Ishikawa (cell line): ENCODE results near the gene KMT2E.

Source experiments
- CREB1 ChIP-seq: IDR thresholded peaks from 2 replicates; pipeline ENCODE4 v1.6.1; 2012; ENCODE audit warnings: low read depth
- EP300 ChIP-seq: IDR thresholded peaks from 2 replicates; pipeline ENCODE4 v1.6.1; 2012; ENCODE audit warnings: borderline replicate concordance
- FOXM1 ChIP-seq: IDR thresholded peaks from 2 replicates; pipeline ENCODE4 v1.6.1; 2012; ENCODE audit warnings: low read depth, borderline replicate concordance
- MAX ChIP-seq: IDR thresholded peaks from 2 replicates; pipeline ENCODE4 v1.6.1; 2012
- RAD21 ChIP-seq: IDR thresholded peaks from 2 replicates; pipeline ENCODE4 v1.6.1; 2012; ENCODE audit warnings: low read depth
- REST ChIP-seq: IDR thresholded peaks from 2 replicates; pipeline ENCODE4 v1.6.1; 2012; ENCODE audit warnings: low read depth, mild to moderate bottlenecking
- TAF1 ChIP-seq: IDR thresholded peaks from 2 replicates; pipeline ENCODE4 v1.6.1; 2012; ENCODE audit warnings: low read depth, mild to moderate bottlenecking
- TCF12 ChIP-seq: IDR thresholded peaks from 2 replicates; pipeline ENCODE4 v1.6.1; 2012; ENCODE audit warnings: low read depth
- YY1 ChIP-seq: IDR thresholded peaks from 2 replicates; pipeline ENCODE4 v1.6.1; 2012; ENCODE audit warnings: low read depth
- ZBTB7A ChIP-seq: IDR thresholded peaks from 2 replicates; pipeline ENCODE4 v1.6.1; 2012; ENCODE audit warnings: low read depth

- TF ChIP-seq TAF1, result peak; percentile 18; the same call in 1 of the 2 replicates
- TF ChIP-seq YY1, result no peak
- no peak for TF ChIP-seq MAX
- TF ChIP-seq EP300, result no peak
- TF ChIP-seq TCF12, result no peak
- TF ChIP-seq RAD21, result no peak
- TF ChIP-seq CREB1, result no peak
- TF ChIP-seq ZBTB7A, result no peak
- TF ChIP-seq REST, result no peak
- TF ChIP-seq FOXM1, result no peak; the same call in 1 of the 2 replicates
These were observed 687 bp upstream of the KMT2E start for GRCh38 chr7:105013221-105013815.
